GM21529 (cell line): ENCODE results near the gene LAMC2.

Experiments
- ATAC-seq: cut with Tn5 transposase; IDR thresholded peaks from one replicate; pipeline ENCODE4 v1.9.1; 2021; ENCODE audit not compliant: unreplicated experiment

The LAMC2 gene

DNA sequence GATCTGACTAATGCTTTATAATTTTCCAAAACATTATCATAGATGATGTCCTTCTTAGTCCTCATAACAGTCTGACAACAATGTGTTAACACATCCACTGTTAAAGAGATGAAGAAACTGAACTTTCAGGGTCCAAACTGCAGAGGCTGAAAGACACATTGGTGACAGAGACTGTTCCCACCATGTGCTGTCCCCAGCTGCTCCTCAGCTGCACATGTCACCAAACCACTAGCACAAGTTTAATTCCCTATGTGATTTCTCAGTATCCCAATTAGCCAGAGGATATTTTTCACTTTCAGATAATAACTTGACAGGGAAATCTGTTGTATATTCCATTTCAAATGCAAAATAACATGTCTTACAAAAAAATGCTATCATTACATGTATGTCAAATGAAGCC lies 24.6 kb downstream of the LAMC2 start:
- ATAC-seq: no peak

DNA sequence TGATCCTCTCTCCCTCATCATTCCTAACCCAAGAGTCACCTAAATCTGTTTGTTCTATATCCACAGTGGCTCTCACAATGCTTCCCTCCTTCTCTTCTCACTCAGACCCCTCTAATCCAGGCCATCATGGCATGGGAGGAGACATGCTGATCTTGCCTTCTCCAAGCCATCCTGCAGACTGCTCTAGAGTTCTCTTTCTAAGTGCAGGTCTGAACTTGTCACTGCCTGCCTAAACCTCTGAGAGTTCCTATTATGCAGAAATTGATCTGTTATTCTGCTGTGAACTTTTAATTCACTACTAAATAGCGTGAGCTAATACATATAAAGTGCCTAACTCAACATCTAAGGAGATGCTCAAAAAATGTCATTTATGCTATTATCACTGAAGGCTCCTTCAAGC lies 26.8 kb downstream of the LAMC2 start:
- ATAC-seq: no peak

DNA sequence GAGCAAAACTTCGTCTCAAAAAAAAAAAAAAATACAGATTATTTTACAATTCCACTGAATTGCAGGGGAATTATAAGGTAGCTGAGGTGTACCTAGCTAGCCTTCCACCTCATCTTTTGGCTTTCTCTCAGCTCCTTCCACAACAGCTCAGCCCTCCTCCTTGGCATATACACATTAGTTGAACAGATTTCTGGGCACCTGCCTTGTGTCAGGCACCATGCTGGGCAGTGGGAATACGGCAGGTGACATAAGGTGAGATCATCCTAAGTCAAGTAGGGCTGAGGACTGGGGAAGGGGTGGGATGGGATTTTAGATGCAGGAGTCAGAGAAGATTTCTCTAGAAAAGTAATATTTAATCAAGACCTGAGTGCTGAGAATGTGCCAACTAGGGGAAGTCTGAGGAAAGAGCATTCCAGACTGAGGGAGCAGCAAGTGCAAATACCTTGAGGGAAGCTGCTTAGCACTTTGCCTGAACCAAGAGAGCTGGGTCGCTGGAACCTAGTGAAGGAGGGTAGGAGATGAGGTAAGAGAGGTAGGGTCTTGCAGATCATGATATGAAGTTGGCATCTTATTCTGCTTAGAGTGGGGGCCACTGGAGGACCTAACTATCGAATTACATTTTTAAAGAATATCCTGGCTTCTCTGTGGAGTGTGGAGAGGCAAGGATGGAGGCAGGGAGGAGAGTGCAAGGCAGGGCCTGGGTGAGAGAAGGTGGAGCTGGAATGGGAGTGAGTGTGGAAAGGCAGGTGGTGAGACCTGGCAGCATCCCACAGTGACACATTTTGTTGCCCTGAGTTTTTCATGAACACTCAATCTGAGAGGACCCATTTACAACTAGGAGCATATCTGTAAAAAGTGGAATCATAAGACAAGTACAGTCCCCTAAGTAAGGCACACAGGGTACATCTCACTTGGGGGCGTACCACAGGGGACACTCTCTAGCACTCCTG lies 28.2 kb downstream of the LAMC2 start:
- no peak for ATAC-seq

DNA sequence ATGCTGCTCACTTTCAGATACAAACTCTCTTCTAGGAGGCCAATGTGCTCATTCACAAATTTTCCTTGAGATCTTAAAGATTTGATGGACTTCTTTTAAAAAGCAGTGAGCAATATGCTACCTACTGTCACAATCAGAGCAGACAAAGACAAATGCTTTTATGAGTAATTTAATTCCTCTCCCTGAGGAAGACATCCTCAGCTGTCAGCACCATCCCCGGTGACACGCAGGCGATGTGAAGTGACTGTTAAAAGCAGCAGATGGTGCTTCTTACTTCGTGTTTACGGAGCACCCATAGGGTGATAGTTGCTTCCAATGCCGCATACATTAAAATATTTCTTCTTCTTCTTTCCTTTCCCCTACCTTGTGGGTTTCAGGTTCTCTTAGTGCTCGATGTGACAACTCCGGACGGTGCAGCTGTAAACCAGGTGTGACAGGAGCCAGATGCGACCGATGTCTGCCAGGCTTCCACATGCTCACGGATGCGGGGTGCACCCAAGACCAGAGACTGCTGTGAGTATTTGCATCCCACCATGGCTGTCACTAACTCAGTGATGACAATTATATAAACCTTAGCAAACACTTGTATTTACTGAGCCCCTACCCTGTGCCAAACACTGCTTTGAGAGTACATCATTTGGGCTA lies 29.1 kb downstream of the LAMC2 start:
- ATAC-seq: no peak

DNA sequence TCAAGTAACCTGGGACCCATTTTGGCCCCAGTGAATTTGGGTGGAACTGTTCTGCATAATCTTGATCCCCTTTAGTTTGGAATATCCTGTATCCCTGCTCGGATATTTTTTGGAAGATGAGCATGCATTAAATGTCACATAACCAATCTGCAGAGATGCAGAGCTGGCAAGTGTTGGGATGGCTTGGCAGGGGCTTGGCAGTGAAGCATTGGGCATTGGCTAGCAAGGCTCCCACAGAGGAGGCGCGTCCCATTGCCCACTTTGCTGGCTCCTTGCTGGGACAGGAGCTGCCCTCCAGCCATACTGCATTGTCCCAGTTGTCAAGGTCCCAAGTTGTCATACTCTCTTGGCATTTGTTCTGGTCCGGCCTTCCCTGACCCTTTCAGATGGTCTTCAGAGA lies 29.9 kb downstream of the LAMC2 start:
- no peak for ATAC-seq

DNA sequence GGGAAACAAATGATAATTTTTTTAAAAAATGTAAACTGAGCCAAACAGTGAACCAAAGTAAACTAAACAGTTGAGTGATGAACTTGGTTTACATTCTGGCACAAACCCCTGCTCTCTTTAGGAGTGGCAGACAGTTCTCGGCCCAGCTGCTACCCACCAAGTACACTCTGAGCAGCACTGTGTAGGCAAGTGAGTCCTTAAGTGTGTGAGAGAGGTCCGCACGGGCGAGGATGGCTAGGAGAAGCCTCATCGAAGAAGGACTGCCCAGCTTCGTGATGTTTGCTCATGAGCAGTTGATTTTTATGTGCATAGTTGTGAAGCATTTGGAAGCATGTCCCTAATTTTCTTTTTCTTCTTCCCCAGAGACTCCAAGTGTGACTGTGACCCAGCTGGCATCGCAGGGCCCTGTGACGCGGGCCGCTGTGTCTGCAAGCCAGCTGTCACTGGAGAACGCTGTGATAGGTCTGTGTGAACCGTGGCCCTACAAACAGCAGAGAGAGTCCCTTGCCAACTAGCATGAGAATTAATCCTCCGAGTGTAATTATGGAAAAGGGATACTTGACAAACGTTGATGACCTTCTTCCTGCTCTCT lies 32.1 kb downstream of the LAMC2 start:
- no peak for ATAC-seq

DNA sequence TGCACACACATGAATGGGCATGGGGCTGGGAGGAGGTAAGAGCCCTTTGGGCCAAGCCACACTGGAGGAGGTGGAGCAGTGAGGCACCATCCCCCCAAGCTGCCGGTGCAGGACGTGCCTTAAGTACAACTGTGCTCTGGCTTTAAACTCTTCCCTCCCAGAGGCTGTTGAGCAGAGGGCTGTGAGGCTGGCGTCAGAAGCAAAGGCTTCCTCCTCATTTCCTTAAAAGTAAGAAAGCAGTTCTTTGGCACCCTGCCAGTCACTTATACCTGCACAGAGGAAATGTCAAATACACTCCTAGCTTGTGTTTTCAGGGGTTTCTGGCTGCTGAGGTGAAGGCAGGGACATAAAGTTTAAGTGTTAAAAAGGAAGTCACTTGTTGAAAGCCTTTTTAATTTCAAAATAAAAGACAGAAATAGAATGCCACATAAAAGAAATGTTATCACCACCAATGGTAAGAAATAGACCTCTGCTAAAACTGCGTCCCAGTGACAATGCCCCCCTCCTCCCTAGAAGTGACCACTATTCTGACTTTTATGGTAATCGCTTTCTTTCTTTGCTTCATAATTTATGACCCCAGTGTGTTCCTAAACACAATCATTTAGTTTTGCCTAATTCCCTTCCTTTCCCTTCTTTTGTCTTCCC lies 33.0 kb downstream of the LAMC2 start:
- ATAC-seq: no peak

DNA sequence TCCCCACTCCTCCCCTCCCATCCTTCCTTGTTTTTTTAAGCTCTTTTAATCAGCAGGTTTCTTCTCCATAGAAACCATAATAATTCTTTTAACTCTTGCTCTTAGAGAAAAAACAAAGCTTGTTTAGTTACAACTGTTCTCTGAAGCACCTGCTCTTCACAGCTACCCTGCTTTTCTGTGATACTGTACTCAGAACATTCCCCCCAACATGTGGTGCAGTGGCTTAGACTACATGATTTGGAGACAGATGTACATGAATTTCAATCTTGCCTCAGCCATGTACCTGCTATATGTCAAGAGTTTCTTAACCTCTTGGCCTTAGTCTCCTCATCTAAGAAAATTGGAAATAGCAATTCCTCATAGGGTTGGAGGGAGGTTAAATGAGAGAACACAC lies 33.5 kb downstream of the LAMC2 start:
- no peak for ATAC-seq

DNA sequence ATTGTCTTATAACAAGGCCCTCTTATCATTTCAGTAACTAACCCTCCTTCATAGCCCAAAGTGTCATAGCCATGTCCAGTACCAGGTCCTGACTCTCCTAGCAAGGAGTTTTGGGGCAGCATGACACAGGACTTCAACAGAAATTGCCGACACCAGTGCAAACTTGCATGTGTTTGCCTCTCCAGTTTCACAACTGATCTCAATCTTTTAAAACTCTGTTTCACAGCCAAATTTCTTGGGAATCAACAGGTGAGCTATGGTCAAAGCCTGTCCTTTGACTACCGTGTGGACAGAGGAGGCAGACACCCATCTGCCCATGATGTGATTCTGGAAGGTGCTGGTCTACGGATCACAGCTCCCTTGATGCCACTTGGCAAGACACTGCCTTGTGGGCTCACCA lies 36.8 kb downstream of the LAMC2 start:
- ATAC-seq: no peak

DNA sequence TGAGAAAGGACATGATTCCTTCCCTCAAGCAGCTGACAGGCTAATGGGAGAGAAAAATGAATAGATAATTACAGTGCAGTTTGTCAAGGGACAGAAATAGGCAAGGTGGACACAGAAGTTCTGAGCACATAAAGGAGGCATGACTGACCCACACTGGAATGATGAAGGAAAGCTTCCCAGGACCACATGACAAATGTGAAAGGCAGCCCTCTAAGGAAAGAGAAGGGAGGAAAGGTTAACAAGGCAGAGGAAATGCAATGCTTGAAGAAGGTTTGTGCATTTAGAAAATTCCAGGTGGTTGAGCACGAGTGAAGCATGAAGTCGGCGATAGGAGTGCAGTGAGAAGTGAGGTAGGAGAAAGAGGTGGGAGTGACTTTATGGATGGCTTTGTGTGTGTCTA lies 37.4 kb downstream of the LAMC2 start:
- ATAC-seq: no peak

DNA sequence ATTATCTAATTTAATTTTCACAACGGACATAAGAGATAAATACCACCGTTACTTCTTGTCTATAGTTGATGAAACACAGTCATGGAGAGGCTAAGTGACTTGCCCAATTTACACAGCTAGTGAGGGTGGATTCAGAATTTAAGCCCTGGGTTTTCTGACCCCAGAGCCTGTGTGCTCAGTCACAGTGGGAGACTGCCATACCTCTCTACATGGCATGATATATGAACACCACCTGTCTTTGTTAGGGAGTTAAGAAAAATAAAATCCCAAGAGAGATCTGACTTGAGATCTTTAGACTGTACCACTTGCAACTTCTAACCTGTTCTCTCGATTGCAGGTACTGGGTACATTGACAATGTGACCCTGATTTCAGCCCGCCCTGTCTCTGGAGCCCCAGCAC lies 40.3 kb downstream of the LAMC2 start:
- no peak for ATAC-seq

DNA sequence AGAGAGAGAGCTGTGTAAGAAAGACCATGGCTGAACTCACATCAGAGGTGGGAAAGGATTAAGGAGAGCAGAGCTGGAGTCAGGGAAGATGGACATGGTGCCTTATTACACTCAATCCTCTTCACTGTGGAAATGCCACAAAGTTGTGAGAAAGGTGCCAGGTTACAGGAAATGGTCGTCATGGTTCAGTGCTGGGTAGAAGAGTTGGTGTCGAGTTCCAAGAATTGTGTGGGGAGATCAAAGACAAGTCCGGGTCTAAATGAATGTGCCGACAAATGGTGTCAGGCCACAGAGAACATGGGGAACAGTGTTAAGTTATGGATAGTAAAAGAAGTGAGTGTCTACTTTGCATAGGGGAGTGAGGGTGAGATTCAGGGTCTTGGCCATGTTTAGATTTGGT lies 40.9 kb downstream of the LAMC2 start:
- ATAC-seq: no peak

DNA sequence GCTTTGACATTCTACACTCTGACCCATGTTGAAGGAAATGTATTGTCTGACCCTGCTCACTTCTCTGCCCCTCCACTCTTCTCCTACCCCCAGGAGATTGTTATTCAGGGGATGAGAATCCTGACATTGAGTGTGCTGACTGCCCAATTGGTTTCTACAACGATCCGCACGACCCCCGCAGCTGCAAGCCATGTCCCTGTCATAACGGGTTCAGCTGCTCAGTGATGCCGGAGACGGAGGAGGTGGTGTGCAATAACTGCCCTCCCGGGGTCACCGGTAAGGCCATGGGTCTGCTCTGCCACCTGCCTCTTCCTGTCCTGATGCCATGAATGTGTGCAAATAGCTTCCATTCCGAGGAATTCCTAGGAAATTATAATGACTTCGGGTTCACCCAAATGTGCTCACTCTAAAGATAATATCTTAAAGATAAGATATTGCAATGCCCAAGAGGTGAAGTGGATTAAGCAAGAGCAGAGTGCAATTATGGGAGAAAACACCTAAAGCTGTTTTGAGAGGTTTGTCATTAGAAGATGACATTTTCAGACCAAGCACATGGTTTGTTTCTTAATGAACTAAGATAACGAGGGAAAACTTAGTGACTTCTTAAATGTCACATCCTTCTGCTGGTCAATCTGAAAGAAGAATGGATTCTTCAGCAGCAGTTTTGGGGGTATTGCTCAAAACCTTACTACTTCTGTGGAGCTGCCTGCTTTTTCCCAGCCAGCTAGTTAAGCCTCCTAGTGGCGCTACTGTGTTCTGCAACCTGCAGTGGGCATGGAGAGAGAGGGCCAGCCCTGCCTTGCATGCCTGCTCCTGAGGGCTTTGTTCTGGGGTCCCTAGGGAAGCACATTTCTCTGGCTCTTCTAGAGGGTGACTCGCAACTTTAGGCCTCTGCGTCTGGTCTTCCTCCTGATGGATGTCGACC lies 41.6 kb downstream of the LAMC2 start:
- peak; percentile 70 for ATAC-seq

DNA sequence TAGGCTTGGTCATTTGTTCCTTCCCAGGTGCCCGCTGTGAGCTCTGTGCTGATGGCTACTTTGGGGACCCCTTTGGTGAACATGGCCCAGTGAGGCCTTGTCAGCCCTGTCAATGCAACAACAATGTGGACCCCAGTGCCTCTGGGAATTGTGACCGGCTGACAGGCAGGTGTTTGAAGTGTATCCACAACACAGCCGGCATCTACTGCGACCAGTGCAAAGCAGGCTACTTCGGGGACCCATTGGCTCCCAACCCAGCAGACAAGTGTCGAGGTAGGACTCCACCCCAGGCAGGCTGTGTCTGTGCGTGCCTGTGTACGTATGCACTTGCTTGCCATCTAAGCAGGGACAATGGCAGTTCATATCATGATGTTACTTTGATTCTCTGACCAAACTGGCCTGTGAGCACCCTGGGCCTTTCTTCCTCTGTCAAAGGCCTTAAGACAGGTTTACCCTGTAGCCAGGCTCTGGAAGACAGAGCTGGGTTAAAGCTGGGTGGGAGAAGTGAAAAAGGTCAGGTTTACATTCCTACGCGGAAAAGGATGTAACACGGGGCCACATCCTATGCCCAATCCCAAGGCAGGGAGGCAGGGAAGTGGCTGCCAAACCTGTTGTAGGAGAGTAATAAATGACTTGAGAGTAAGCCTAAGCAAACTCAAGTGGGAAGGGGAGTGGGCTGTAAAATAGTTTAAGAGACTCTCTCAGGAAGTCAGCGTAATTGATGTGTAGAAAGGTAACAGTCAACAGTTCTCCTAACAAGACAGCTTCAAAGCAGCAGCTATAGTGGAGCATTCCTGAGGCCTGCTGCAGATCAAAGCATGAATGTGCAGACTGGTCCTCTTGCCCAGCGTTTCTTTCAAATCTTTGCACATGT lies 42.5 kb downstream of the LAMC2 start:
- no peak for ATAC-seq

DNA sequence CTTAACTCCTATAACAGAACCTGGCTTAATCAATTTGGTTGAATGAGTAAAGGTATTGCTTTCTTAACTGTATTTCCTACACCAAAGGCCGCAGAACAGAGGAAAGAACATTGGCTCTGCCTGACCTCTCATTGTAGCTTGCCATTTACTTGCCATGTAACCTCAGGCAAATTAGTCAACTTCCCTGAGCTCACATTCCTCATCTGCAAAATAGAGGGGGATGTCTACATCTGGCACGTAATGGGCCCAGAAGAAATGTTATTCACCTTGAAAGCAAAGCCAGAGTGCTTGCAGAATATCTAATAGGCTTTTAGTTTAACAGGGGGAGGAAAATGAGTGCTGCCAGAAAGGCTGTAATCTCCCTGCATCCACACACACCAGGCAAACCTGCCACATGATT lies 44.3 kb downstream of the LAMC2 start:
- ATAC-seq: no peak

DNA sequence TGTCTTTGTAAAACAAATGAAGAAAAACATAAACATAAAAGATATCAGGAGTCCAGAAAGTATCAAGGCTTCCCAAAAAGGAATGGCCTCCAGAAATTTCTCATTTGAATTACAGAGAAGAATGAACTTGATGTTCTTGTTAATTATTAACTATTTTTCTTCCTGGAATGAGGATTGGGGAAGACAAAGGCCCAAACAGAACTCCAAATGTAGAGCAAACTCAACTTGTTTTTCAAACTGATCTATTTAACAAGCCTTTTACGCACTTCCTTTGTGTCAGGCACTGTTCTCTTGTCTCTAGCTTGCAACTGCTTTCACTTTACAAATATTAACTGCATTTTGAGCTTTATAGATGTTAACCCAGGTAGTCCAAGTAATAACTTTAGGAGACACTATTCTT lies 45.5 kb downstream of the LAMC2 start:
- no peak for ATAC-seq

DNA sequence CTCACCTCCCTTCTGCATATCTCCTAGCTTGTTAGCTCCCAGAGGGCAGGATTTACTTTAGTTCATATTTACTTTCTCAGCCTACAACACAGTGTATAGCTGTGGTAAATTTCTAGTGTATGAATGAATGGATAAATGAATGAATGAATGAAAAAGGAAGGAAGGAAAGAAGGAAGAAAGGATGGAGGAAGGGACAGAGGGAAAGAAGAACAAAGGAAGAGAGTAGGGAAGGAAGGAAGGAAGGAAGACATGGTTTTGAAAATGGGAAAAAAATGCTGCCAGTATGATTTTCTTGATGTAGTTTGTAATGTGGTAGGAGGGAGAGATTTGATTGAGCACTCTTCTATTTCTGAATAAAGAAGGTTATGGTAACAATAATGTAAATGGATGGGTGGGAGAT lies 47.0 kb downstream of the LAMC2 start:
- ATAC-seq: no peak

DNA sequence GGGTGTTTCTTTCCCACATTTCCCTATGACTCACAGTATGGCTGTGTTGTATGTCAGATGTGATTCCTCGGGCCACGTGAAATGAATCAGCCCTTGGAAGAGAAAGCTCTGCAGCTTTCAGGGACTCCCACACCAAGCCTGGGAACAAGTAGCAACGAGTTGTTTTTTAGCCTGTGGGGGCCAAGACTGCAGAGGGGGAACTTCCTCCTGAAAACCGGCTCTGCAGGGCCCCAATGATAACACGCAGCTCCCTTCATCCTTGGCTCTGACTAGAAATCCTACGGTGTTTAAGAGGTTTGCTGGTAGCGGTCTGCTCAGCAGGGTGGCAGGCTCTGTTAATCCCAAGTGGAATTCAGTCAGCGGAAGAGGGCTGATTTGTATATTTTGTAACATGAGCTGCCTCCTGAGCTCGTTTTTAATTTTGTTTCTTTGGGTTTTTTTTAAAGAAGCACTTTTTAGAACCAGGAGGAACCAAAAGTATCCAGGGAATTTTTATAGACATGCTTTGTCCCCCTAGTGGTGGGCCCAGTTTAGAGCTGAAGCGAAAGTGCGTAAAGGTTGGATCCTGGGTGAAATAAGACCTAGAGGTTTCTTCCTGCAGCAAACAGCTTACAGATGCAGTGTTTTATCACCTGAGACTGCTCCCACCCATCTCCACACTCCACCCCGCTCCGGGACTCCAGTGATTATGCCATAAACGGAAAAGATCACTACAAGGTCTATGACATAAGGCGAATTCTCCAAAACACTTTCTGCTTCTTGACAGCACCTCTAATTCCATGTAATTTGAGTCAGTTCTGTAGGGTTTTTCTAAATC lies 48.8 kb downstream of the LAMC2 start:
- ATAC-seq: no peak

DNA sequence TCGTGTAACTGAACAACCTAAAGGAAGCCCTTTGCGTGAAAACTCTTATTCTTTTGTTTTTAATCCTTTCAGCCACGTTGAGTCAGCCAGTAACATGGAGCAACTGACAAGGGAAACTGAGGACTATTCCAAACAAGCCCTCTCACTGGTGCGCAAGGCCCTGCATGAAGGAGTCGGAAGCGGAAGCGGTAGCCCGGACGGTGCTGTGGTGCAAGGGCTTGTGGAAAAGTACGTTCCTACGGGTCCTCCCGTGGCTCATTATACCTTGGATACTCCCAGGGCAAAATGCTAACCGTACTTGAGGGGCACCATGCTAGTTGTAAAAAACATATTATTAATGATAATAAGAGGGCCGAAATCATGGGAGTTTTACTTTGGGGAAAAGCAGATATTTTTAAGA lies 49.4 kb downstream of the LAMC2 start:
- no peak for ATAC-seq
